Fibroblast of lung (primary cell): ENCODE data around the gene EBF3. TPM values are rescaled to one million over a fixed set of nuclear protein-coding genes. Genes with fewer than 3 reads are reported as not detected.

Source experiments
- DNase-seq, 2 donors: peaks; one replicate each; pipeline versions ENCODE4 v3.0.0 to v3.0.0-alpha.2; 2010; ENCODE audit warnings: low read depth in 2 of 2
- H2AFZ ChIP-seq: 2 replicates; pipeline ENCODE4 v1.5.1; 2012; ENCODE audit warnings: low read length, control low read depth, inconsistent platforms
- H3K27ac ChIP-seq: 2 replicates; pipeline ENCODE4 v1.5.1; 2011; ENCODE audit warnings: low read length, control low read depth; ENCODE audit not compliant: insufficient read depth
- H3K27me3 ChIP-seq: 2 replicates; pipeline ENCODE4 v1.5.1; 2011; ENCODE audit warnings: mild to moderate bottlenecking, low read length; ENCODE audit not compliant: control insufficient read depth, insufficient read depth
- H3K36me3 ChIP-seq: 2 replicates; pipeline ENCODE4 v1.5.1; 2011; ENCODE audit warnings: low read length; ENCODE audit not compliant: control insufficient read depth, insufficient read depth
- H3K4me1 ChIP-seq: 2 replicates; pipeline ENCODE4 v1.5.1; 2011; ENCODE audit warnings: low read length; ENCODE audit not compliant: control insufficient read depth, insufficient read depth; ENCODE audit errors: extremely low read depth
- H3K4me2 ChIP-seq: 2 replicates; pipeline ENCODE4 v1.5.1; 2011; ENCODE audit warnings: low read length, control low read depth; ENCODE audit not compliant: insufficient read depth; ENCODE audit errors: extremely low read depth
- H3K4me3 ChIP-seq, 4 experiments: fragments of 200-600 bp in 1 of 4; sonication (generic) in 1 of 4; replicated peaks in 1 of 4; 2 replicates each; pipeline ENCODE4 v1.5.1; 2011 to 2016; ENCODE audit warnings: low read length in 4 of 4, low read depth in 3 of 4, mild to moderate bottlenecking in 3 of 4, control low read depth in 2 of 4, inconsistent platforms in 1 of 4, mixed read lengths in 1 of 4; ENCODE audit not compliant: insufficient read depth in 1 of 4; ENCODE audit errors: control extremely low read depth in 1 of 4
- H3K79me2 ChIP-seq: 2 replicates; pipeline ENCODE4 v1.5.1; 2012; ENCODE audit warnings: mild to moderate bottlenecking, low read length, inconsistent platforms; ENCODE audit not compliant: control insufficient read depth, insufficient read depth
- H3K9ac ChIP-seq: 2 replicates; pipeline ENCODE4 v1.5.1; 2011; ENCODE audit warnings: mild to moderate bottlenecking, low read length, control low read depth; ENCODE audit not compliant: insufficient read depth
- H3K9me3 ChIP-seq: 2 replicates; pipeline ENCODE4 v1.5.1; 2012; ENCODE audit warnings: low read depth, low read length; ENCODE audit not compliant: control insufficient read depth, insufficient read depth
- H4K20me1 ChIP-seq: 2 replicates; pipeline ENCODE4 v1.5.1; 2011; ENCODE audit warnings: low read length; ENCODE audit not compliant: control insufficient read depth, insufficient read depth; ENCODE audit errors: extremely low read depth
- CTCF ChIP-seq, 2 donors: IDR thresholded peaks in 1 of 2; conservative IDR thresholded peaks in 1 of 2; 1 replicate in 1 of 2; 2 replicates in 1 of 2; pipeline ENCODE4 v1.5.1; 2011 to 2012; ENCODE audit warnings: low read length in 2 of 2, control low read depth in 1 of 2, inconsistent platforms in 1 of 2, low read depth in 1 of 2, mild to moderate bottlenecking in 1 of 2
- EZH2 ChIP-seq: IDR thresholded peaks from 2 replicates; pipeline ENCODE4 v1.5.1; 2012; ENCODE audit warnings: low read length, control low read depth, mild to moderate bottlenecking; ENCODE audit errors: missing control alignments
- polyA plus RNA-seq, 2 donors: library from polyadenylated mRNA; depleted of rRNA in 1 of 2; stranded (reverse) in 1 of 2; unstranded in 1 of 2; fragments of >200 nt; gene quantifications; 2 replicates each; pipeline ENCODE4 v1.2.1, GENCODE V29; 2011 to 2012; ENCODE audit warnings: missing spikeins in 1 of 2
- total RNA-seq: library from RNA; depleted of rRNA; stranded (reverse); fragments of >200 nt; gene quantifications from 2 replicates; pipeline ENCODE4 v1.2.1, GENCODE V29; 2014

Gene EBF3
- total and polyA plus RNA-seq, 2 donors (not counting 1 experiment from before 2014, with no cell fraction given): 0.12 to 0.17 TPM

- H3K4me2 ChIP-seq: no peak overlapping the region
- H3K9me3 ChIP-seq: no peaks in the 10 kb centered on the region
- no peaks in the 10 kb centered on the region for H3K36me3 ChIP-seq
- H3K4me3 ChIP-seq: no peak overlapping the region
- H3K9ac ChIP-seq: no peak overlapping the region
- no peaks in the 10 kb centered on the region for H3K27me3 ChIP-seq
- no peaks in the 10 kb centered on the region for H3K4me1 ChIP-seq
- no peak for DNase-seq
- H3K27ac ChIP-seq: no peak overlapping the region
- H3K79me2 ChIP-seq: no peaks in the 10 kb centered on the region
- no peak for TF ChIP-seq CTCF (conservative IDR thresholded peaks at IDR 0.05 in 1 of 2, IDR thresholded peaks at IDR 0.05 in 1 of 2; ENCODE audit: low read depth in 1 of 2, low read length in 2 of 2)
- TF ChIP-seq EZH2: no peak
- H4K20me1 ChIP-seq: no peaks in the 10 kb centered on the region
- H2AFZ ChIP-seq: no peak overlapping the region
Observed at GRCh38 chr10:129875993-129876726, 87.9 kb downstream of the EBF3 start.

- Histone ChIP-seq H3K9ac (no peak overlapping the region), H3K4me3 (no peak overlapping the region), H3K27ac (no peak overlapping the region), H3K36me3 (no peaks in the 10 kb centered on the region), H4K20me1 (no peaks in the 10 kb centered on the region), H3K4me1 (no peaks in the 10 kb centered on the region), H3K27me3 (no peaks in the 10 kb centered on the region), H3K79me2 (no peaks in the 10 kb centered on the region), H2AFZ (no peak overlapping the region), H3K9me3 (no peaks in the 10 kb centered on the region), H3K4me2 (no peak overlapping the region)
- TF ChIP-seq EZH2 (no peak), CTCF (conservative IDR thresholded peaks at IDR 0.05 in 1 of 2, IDR thresholded peaks at IDR 0.05 in 1 of 2; ENCODE audit: low read depth in 1 of 2, low read length in 2 of 2) (no peak)
- no peak for DNase-seq
Observed at GRCh38 chr10:129873351-129873750, 90.7 kb downstream of the EBF3 start.

DNA sequence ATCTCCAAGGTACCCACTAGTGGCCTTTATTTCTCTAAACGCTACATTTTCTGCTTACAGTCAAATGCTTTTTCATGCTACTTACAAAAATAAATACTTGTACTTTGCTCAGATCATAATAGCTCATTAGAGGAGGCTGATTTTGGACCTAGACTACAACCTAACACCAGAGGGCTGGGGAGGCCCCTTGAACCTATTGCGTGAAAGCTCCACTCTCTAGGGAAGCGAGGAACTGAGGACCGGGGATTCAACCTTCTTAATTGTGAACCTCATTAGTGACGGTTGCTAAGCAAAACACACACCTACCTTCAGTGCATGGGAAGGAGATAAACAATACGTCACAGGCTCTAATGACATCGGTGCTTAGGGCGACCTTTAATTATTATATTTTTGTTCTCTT lies 92.1 kb downstream of the EBF3 start:
- Histone ChIP-seq H3K4me3 (no peak overlapping the region), H3K27me3 (no peaks in the 10 kb centered on the region), H3K4me1 (no peaks in the 10 kb centered on the region), H4K20me1 (no peaks in the 10 kb centered on the region), H3K9me3 (no peaks in the 10 kb centered on the region), H2AFZ (no peak overlapping the region), H3K27ac (no peak overlapping the region), H3K79me2 (no peaks in the 10 kb centered on the region), H3K36me3 (no peaks in the 10 kb centered on the region), H3K4me2 (no peak overlapping the region), H3K9ac (no peak overlapping the region)
- no peak for DNase-seq
- TF ChIP-seq CTCF (conservative IDR thresholded peaks at IDR 0.05 in 1 of 2, IDR thresholded peaks at IDR 0.05 in 1 of 2; ENCODE audit: low read depth in 1 of 2, low read length in 2 of 2) (no peak), EZH2 (no peak)
